ENCODE results near the gene NRM.
"Not testable (repeated sequence)": the region's sequence is repeated elsewhere in the genome, so short reads cannot be mapped to it uniquely, and the experiment has no call there.

- TF ChIP-seq ZNF664 (tag by site-specific recombination; IDR thresholded peaks at IDR 0.05); ZNF140 (tag by site-specific recombination; IDR thresholded peaks at IDR 0.05); ZNF184 (tag by site-specific recombination; IDR thresholded peaks at IDR 0.05); ZNF274 (IDR thresholded peaks at IDR 0.05; ENCODE audit: low read length); ZNF274 (tag by site-specific recombination; IDR thresholded peaks at IDR 0.05; ENCODE audit: borderline replicate concordance); ZNF354C (tag by site-specific recombination; IDR thresholded peaks at IDR 0.05; ENCODE audit: borderline replicate concordance, low read depth); PRDM1 (tag by site-specific recombination; IDR thresholded peaks at IDR 0.05); CTCF (tag by site-specific recombination; IDR thresholded peaks at IDR 0.05); ZNF776 (tag by site-specific recombination; IDR thresholded peaks at IDR 0.05; ENCODE audit: borderline replicate concordance); TCF7L2 (IDR thresholded peaks at IDR 0.05; ENCODE audit: borderline replicate concordance, low read depth, low read length); REST (tag by site-specific recombination; IDR thresholded peaks at IDR 0.05); ZNF561 (tag by site-specific recombination; IDR thresholded peaks at IDR 0.05; ENCODE audit: borderline replicate concordance); ZFP37 (tag by site-specific recombination; IDR thresholded peaks at IDR 0.05); ZNF658 (tag by site-specific recombination; IDR thresholded peaks at IDR 0.05): not testable (repeated sequence)
These were observed 24.5 kb downstream of the NRM start for GRCh38 chr6:30666300-30666699.
